NCI-H1417 treated with DMSO at 0.1 percent for 48 hours (cell line): ENCODE measurements around the gene PRKCE.

Experiments
- DNase-seq: peaks from one replicate; lab custom pipeline; 2025; lab: John Stamatoyannopoulos, UW

Gene PRKCE

GRCh38 chr2:45968946-45969584, 317.6 kb downstream of the PRKCE start:
- DNase-seq = no peak

- no peak for DNase-seq
Observed at GRCh38 chr2:45973426-45973825, 322.0 kb downstream of the PRKCE start.

DNA sequence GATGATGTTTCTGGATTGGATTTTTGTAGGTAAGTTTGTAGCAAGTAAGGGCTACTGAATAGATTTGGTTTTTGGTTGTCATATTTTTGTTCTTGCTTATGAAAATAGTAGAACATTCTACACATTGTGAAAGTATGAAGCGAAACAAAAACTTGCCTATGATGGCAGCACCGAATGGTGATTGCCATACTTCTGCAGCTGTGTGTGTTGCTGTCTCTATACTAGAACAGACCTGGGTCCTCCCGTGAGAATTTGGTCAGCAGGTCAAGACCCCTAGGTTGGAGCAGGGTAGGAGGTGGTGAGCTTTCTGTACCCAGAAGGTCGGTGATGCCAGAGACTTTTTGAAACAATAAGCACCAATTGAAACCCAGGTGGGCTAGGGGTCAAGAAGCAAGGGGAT, 322.6 kb downstream of the PRKCE start:
- no peak for DNase-seq

GRCh38 chr2:45974762-45975408, 323.4 kb downstream of the PRKCE start:
- no peak for DNase-seq

- no peak for DNase-seq
Observed at GRCh38 chr2:45975752-45976517, 324.5 kb downstream of the PRKCE start.

GRCh38 chr2:45978302-45978859, 326.9 kb downstream of the PRKCE start:
- no peak for DNase-seq

DNA sequence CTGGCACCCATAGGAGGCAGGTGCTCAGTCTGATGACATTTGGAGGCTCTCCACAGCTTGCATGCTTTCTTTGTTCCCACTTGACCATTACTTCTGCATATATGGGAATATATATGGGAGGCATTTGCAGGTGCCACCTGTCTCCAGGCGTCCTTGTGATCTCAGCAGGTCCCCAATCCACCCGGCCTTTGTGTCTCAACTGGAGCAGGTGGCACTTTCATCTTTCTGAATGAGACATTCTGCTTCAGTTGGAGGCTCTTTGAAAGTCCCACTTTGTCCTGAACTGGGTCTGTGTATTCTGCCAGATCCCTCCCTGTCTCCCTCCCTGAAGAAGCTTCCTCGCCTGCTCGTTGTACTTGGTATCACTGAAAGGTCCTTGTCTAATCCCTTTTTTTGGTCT, 327.6 kb downstream of the PRKCE start:
- no peak for DNase-seq

- no peak for DNase-seq
Observed at GRCh38 chr2:45980161-45980865, 328.8 kb downstream of the PRKCE start.

DNA sequence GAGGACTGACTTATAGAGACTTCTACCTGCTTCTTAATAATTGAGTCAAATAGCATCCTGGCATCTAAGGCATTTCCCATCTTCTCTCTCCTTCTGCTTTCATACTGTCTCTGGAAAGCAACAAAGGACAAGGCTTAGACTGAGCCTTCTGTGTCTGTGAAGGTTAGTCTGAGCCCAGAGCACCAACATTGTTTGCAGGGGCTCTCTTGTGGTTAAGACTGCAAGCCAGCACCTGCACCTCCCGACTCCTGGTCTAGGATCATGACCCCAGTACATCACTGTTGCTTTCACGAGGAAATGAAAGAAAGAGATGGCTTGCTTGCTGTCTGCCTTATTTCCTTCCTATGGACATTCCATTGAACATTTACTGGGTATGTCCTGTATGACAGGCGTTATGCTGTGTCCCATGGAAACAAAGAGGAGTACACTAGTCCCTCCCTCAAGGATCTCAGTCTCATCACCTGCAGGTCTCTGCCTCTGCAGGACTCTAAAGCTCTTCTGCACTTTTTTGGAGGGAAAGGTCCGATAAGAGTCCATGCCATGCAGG, 330.0 kb downstream of the PRKCE start:
- no peak for DNase-seq

DNA sequence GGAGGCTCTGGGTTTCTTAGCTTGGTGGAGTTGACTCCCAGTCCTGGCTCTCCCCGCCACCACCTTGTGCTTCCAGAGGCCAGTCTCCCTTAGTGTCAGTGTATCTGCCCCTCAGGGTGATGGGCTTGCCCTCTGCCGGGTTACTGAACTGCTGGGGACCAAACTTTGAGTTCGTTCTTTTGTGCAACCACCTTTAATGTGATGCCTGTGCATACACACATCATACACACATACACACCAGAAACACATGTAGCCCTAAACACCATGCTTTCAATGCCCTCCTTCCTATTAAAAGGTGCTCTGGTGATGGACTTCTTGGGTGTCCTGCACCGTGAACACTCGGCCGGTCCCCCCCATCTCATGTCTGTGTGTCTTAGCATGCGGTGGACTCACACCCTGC, 330.6 kb downstream of the PRKCE start:
- DNase-seq = no peak

DNA sequence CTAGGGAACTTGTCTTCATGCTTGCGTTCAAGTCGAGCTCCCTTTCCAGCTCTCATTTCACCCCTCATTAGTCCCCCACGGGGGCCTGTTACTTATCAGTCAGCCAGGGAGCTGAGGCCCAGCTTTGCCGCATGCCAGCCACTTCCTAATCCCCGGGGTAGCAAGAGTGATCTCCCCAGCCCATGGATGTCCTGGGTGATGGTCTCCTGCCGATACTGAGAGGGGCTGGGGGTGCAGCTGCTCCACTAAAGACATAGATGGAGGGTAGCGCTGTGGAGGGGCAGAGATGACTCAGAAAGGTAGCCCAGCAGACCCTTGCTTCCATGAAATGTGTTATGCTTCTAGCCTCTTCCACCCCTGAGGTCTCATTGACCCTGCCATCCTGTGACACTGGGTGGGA, 331.7 kb downstream of the PRKCE start:
- no peak for DNase-seq

DNA sequence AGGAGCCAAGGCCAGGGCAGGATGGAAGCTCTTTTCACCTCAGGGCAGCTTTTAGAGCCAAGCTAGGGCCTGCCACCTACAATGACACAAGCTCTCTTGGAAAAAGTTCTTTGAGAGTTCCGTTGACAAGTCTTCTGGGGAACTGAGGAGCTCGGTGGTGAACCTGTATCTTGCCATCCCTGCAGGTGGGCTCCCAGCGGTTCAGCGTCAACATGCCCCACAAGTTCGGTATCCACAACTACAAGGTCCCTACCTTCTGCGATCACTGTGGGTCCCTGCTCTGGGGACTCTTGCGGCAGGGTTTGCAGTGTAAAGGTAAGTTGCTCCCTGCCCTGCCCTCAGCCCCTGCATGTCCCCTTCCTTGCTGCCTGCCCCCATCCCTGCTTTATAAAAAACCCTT, 332.9 kb downstream of the PRKCE start:
- no peak for DNase-seq

DNA sequence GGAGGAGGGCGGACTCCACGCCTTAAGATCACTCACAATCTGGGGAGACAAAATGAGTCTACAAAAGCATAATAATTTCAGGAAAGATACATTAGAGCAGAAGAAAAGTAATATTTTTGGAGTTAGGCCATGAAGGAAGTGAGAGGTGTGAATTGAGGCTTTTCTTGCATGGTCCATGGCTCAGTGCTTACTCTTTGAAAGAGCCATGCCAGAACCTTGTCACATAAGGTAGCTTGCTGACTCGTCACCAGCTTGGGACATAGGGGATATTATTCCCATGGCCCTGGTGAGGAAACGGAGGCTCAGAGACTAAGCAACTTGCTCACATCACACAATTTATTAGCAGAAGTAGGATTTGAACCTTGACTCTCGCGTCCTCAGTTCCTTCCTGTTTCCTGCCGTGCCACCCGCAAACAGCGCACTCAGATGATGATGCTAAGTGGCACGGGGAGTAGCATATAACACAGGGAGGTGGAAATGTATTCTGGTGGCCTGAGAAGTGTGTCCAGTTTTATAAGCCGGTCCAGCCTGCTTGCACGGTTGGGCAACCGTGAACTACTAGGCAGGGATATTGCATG, 333.5 kb downstream of the PRKCE start:
- DNase-seq = no peak

DNA sequence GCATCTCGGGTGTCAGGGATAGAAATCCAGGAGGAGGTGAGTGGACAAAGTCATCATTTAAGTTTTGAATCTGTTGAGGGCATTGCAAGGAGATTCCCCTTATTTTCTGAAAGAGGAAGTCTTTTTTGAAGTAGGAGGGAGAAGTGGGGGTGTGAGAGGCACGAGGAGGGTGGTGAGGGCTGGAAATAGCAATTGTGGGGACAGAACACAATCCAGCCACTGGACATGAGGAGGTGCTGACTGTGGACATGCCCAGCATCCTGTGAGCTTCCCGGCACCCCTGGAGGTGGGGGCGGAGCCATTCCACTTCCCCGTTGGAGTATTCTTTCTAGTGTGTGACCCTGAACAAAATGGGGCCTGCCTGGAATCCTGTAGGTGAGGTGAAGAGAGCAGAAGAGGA, 335.0 kb downstream of the PRKCE start:
- no peak for DNase-seq

GRCh38 chr2:45987856-45988255, 336.4 kb downstream of the PRKCE start:
- DNase-seq = no peak

DNA sequence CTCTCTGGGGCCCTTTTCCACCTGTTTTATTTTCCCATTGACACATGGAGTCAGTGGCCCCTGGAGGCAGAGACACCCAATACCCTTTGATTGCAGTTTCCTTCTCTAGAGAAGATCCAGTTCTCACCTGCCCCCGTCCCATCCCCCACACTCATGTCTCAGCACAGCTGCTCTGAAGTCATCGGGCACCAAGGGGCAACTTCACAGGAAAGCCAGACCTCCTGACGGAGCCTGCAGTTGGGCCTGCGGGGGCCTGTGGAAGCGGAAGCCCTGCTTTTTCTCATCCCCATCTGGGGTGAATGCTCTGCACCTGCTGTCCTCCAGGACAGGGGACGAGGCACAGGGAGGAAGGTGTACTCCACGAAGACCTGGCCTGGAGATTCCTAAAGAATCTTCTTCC, 337.4 kb downstream of the PRKCE start:
- no peak for DNase-seq

GRCh38 chr2:45990131-45990530, 338.7 kb downstream of the PRKCE start:
- DNase-seq = no peak

DNA sequence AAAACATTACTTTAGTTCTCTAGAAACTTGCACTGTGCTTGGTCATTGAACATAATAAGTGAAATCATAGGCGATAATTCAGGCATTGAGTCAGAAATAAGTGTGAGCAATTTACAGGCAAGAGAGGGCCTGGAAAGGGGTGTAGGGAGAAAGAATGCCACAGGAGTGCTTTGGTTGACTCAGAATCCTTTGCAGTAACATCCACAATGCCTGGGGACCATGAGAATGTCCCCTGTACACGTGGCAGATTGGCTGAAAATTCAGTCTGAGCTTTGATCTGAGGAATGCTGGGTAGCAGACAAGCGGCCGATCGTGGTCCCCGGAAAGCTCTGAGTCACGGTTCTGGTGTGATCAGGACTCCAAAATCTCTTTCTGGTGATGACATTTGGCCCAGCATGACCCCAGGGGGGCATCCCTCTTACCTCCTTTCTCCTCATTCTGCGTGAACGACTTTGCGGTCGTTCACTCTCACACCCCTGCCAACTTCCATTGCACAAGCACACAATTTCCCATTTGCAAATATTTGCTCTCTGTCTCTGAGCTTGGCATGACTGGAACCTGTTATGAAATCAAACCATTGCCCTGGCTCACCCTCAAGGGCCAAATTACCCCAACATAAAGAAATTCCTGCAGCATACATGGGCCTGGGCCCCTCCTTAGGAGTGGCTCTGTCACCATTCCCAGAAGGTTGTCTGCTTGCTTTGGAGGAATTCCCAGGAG, 340.7 kb downstream of the PRKCE start:
- DNase-seq = no peak

GRCh38 chr2:45992741-45993475, 341.4 kb downstream of the PRKCE start:
- DNase-seq = no peak

- no peak for DNase-seq
Observed at GRCh38 chr2:45993476-45993991, 342.1 kb downstream of the PRKCE start.
